HG03342 (cell line): ENCODE results near the gene PCBP4.

Experiments used
- ATAC-seq: cut with Tn5 transposase; IDR thresholded peaks from one replicate; pipeline ENCODE4 v1.9.1; 2021; ENCODE audit warnings: mild to moderate bottlenecking, moderate library complexity; ENCODE audit not compliant: unreplicated experiment

PCBP4 gene

DNA sequence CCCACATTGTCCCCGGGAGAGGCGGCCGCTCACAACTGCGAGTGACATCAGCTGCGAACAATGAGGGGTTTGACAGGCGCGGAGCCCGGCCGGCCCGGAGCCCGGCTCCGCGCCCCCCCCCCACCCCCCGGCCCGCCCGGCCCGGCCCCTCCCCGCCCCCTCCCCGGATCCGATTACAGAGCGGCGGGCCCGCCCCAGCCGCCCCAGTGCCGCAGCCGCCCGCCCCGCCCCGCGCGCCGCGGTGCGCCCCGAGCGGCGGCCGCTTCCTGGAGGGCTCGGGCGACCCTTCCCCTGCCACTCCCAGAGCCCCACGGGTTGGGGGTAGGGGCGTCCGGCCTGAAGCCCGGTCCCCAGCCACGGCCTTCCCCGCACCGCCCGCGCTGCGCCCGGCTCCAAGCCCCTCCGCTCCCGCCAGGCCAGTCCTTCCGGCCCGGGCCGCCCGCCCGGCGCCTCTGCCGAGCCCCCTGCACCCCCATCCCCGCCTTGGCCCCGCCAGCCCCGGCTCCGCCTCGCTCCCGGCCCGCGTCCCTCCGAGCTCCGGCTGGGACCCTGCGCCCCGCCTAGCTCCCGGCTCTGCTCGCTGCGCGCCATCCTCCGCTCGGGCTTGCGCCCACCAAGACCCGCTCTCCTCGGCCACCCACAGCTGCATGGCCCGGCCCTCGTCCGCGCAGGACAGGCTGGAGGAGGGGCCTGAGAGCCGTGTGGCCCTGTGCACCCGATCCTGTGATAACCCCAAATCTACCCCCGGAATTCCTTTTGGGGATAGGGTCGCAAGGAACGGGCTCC is at the start of gene PCBP4:
Gene PCBP4 (minus strand): TSS at position 71 of the 786 bp plus-strand sequence. CDS start 6,214 bp downstream, outside the sequence.
- ATAC-seq = peak; percentile 40

- no peak for ATAC-seq
Measured at GRCh38 chr3:52015438-52016228, 48.4 kb upstream of the PCBP4 start.

DNA sequence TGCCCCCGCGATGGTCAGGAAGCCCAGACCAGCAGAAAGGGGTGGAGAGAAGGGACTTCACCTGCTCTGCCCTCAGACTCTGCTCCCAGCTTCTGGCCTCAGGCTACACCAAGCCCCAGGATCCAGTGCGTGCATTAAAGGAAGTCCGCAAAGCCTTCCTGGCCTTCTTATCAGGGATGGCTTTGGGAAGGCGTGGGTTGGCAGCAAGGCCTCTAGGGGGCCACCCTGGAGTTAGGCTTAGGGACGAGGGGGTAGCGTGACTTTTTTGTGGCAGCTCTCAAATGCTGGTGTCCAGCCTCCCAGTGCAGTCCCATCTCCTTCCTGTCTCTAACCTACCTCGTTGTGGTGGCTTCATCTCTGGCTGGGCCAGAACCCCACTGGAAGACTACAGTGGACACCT is 47.4 kb upstream of the PCBP4 start:
- no peak for ATAC-seq

DNA sequence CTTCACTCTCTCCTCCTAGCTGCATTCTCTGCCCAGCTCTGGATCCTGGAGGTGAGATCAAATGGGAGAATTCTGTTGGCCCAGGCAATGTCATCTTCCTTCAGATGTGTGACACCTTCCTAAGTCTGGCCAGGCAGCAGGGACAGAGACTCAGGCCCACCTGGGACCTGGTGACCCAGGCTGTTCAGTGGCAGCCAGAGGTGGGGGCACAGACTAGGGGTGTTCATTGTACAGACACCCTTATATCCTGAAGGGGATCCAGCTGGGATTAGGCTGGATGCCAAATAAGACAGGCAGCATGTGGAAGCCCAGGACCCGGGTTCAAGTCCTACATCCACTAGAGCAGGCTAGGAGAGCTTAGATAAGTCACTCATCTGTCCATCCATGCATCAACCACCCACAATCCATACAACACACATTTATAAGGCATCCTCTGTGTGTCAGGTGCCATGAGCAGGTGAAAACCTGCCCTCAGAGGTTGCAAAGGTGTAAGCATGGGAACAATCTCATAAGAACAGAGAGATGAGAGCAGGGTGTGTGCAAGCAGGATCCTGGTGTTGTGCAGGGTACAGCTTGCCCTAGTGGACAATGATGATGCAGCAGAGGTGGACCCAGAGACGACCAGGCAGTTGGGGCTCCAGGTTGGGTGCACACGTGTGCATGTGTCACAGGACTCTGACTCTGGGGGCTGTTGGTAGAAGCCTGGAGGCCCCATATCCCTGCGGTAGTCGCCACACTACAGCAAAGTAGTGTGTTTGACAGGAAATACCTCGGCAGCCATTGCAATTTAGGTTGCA is 46.7 kb upstream of the PCBP4 start:
- no peak for ATAC-seq

DNA sequence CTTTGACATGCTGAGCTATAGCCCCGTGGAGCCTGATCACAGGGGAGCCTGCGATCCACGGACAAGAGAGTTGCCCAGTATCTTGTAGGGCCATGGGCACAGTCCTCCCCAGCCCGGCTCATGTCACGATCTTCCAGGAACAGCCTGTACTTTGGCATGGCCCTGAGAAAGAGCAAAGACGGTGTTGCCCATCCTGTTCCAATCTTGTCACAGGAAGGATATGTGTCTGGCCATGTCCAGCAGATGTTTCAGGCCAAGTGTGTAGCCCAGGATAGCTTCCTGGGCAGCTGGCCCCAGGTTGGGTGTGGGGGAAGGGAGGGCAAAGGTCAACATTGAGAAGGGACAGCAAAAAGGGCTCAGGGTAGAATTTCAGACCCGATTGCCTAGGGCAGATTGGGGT is 45.4 kb upstream of the PCBP4 start:
- no peak for ATAC-seq

- no peak for ATAC-seq
Measured at GRCh38 chr3:52010431-52010830, 43.2 kb upstream of the PCBP4 start.

DNA sequence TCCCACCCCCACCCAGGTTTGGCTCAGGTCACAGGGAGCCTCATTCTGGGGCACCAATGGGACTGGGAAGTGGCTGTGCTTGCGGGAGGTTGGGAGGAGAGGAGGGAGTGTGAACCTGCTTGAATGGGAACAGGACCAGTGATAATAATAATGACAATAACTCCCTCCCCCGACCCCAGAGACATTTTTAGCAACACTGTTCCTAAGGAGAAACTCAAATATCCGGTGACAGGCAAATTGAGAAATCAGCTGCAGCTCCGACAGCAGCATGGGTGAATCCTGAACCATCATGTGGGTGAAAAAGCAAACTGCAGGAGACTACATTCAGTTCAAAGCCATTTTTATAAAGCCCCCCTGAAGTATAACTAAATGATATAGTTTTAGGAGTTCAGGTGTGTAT is 40.0 kb upstream of the PCBP4 start:
- no peak for ATAC-seq

DNA sequence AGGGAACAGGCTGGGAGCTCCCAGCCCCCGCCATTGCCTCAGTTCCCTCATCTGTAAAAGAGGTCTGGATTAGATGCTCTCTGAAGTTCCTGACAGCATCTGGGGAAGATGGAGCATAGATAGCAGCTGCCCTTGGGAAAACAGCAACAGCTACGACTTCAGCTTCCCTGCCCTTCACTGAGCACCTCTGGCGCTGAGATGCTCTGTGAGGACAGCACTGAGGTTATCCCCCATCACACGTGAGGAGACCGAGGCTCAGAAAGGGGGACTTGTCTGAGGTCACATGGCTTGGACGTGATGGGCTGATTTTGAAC is 39.5 kb upstream of the PCBP4 start:
- no peak for ATAC-seq

GRCh38 chr3:52006017-52006819 is 39.0 kb upstream of the PCBP4 start:
- no peak for ATAC-seq

- no peak for ATAC-seq
Measured at GRCh38 chr3:52005571-52005986, 38.3 kb upstream of the PCBP4 start.

GRCh38 chr3:52004906-52005395 is 37.7 kb upstream of the PCBP4 start:
- ATAC-seq = no peak

DNA sequence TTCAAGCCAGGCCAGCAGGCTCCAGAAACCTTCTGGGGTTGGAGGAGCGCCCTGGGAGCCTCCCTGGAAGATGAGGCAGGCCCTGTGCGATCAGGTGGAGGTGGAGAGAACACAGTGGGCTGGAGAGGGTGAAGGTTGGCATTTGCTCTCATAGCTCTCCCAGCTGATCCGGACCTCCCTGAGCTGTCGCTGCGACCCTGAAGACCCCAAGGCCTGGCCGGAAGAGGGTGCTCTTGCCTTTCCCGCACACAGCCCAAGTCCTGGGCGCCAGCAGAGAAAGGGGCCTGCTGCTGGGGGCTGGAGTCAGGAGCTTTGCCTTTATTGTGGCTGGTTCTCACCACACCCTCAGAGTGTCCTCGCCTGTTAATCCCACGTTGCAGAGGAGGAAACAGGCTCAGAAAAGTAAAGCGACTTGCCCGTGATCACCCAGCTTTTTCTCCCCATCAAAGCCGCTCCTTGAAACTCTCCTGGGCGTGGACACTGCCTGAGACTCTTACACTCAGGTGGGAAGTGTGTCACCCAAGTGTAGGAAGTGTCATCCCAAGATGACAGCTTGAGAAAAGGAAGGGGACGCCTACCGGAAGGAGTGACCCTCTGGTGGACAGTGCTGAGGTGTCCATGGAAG is 37.0 kb upstream of the PCBP4 start:
- no peak for ATAC-seq

- no peak for ATAC-seq
Measured at GRCh38 chr3:52002748-52003147, 35.5 kb upstream of the PCBP4 start.

DNA sequence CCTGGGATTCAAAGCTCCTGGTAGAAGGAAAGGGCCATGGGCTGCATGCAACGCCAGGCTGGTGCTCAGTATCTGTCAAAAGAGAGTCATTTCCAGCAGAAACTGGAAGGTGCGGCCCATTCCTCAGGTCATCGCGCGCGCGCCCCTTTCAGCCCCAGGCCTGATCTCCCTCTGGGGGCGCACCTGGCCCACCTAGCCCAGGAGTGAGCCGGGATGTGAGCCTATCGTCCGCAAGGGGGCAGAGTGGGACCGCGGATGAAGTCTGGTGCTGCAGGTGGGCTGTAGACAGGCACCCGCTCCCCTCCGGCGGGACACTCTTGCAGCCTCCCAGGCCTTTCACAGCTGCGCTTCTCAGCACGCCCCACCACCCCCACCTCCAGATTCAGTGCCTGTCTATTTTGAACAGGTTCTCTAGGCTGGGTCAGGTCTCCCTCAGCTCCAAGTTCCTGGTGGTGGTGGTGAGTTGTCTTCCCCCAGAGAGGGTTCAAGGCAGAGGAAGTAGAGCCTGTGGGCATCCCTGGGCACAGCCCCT is 34.3 kb upstream of the PCBP4 start:
- peak; percentile 77 for ATAC-seq

DNA sequence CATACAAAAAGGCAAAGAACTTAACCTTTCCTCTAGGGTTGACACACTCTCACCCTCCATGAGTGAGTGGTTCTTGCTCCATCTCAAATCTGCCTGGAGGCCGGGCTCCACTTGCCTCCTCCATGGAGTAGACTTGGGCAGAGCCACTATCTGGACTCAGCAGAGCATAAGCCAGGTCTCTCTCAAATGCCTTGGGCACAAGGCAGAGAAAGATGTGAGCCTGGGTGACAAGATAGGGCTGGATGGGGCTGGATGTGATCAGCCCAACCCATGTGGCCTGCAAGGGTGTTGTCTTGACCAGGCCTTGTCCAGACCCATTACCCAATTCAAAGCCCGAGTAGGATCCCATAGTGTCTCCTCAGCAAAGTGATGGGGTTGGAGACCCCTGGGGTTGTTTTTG is 32.6 kb upstream of the PCBP4 start:
- no peak for ATAC-seq

DNA sequence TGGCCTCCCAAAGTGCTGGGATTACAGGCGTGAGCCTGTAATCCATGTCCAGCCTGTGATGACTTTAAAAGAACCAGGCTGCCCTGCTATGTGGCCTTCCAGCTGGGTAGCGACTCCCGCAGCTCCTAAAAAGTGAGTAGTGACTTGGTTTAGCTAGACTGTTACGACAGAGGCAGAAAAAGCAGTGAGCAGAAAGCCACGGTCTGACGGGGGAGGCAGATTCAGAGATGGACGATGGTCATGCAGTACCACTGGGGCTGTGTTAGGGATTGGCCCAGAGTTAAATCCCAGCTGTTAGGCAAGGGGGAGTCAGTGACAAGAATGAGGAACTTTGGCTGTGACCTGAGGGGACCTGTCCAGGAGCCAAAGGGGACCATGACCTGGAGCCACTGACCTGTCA is 31.5 kb upstream of the PCBP4 start:
- no peak for ATAC-seq

DNA sequence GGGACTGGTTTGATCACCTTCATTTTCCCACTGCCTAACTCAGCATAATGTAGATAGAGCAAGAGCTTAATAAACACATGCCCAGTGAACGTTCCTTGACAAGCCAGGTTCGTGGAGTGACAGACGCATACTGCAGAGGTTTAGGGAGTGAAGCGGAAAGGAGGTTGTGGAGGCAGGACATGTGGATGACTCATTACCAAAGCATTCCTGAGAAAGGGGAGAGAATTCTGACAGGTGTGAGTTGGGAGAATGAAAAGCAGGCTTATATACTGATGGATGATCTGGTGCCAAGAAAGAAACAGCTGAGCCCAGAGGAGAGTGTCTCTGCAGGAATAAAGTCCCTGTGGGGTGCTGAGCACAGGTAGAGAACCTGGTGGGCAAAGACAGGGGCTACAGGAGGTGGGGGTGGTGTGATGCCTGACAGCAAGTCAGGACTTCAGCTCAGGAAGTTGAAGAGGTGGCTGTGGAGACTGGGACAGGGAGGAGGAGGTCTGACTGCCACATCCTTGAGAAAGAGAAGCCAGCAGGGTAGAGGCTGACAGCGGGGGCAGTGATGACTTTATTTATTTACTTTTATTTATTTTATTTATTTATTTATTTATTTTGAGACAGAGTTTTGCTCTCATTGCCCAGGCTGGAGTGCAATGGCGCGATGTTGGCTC is 30.8 kb upstream of the PCBP4 start:
- no peak for ATAC-seq

DNA sequence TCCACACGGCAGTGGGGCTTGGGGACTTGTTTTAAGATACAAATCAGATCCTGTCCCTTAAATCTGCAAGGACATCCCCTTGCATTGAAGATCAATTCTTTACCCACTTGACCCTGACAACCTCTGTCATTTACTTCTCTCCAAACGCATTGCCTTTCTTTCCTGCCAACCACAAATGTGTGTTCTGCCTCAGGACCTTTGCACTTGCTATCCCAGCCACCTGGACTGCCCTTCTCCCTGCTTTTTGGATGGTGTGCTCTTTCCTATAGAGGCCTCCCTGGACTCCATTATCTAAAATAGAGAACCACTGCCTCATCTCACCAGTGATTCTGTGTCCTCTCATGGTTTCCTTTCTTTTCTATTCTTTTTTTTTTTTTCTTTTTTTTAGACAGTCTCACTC is 29.9 kb upstream of the PCBP4 start:
- ATAC-seq = no peak
